Neuron (in vitro differentiated cells): Measurements from ENCODE around the gene EPS8L2.

ENCODE experiments used
- H2AFZ ChIP-seq: one replicate; pipeline ENCODE4 v1.6.1; 2013; ENCODE audit warnings: low read depth, mild to moderate bottlenecking, inconsistent platforms, low read length, moderate library complexity
- H3K27me3 ChIP-seq: one replicate; pipeline ENCODE4 v1.6.1; 2013; ENCODE audit warnings: low read length; ENCODE audit not compliant: insufficient read depth
- H3K36me3 ChIP-seq: one replicate; pipeline ENCODE4 v1.6.1; 2013; ENCODE audit warnings: low read length; ENCODE audit not compliant: insufficient read depth
- H3K4me1 ChIP-seq: one replicate; pipeline ENCODE4 v1.6.1; 2013; ENCODE audit warnings: low read length; ENCODE audit not compliant: insufficient read depth
- H3K4me3 ChIP-seq: 2 replicates; pipeline ENCODE4 v1.5.1; 2013; ENCODE audit warnings: mild to moderate bottlenecking, low read length, moderate library complexity
- H3K9me3 ChIP-seq: one replicate; pipeline ENCODE4 v1.6.1; 2013; ENCODE audit warnings: low read length

Gene EPS8L2

GRCh38 chr11:693415-693831 lies 12.6 kb upstream of the EPS8L2 start:
- Histone ChIP-seq H3K36me3 (peaks cover 22% of the 10 kb centered on the region), H3K4me1 (peaks cover 24% of the 10 kb centered on the region), H3K27me3 (no peaks in the 10 kb centered on the region), H3K9me3 (no peaks in the 10 kb centered on the region), H2AFZ (no peak overlapping the region), H3K4me3 (peak overlapping the region; percentile 68)

- H3K4me3 ChIP-seq = peak overlapping the region; percentile 68
- H3K4me1 ChIP-seq = peaks cover 24% of the 10 kb centered on the region
- no peaks in the 10 kb centered on the region for H3K9me3 ChIP-seq
- no peaks in the 10 kb centered on the region for H3K27me3 ChIP-seq
- H2AFZ ChIP-seq = no peak overlapping the region
- peaks cover 21% of the 10 kb centered on the region for H3K36me3 ChIP-seq
These were observed 12.0 kb upstream of the EPS8L2 start for GRCh38 chr11:693887-694562.

GRCh38 chr11:694563-695287 lies 11.3 kb upstream of the EPS8L2 start, which contains the start of gene DEAF1:
TSS of gene DEAF1 (minus strand) at chr11:695222. CDS start at chr11:695047, 175 bp downstream.
- no peaks in the 10 kb centered on the region for H3K27me3 ChIP-seq
- no peaks in the 10 kb centered on the region for H3K9me3 ChIP-seq
- peak within 1 kb of the TSS; percentile 68 for H3K4me3 ChIP-seq
- H3K4me1 ChIP-seq = peaks cover 24% of the 10 kb centered on the region
- H3K36me3 ChIP-seq = peaks cover 17% of the 10 kb centered on the region
- H2AFZ ChIP-seq = peak within 1 kb of the TSS; percentile 84

- Histone ChIP-seq H3K4me1 (peaks cover 24% of the 10 kb centered on the region), H3K27me3 (no peaks in the 10 kb centered on the region), H3K9me3 (no peaks in the 10 kb centered on the region), H2AFZ (peak overlapping the region; percentile 84), H3K4me3 (peak overlapping the region; percentile 68), H3K36me3 (peaks cover 17% of the 10 kb centered on the region)
These were observed 10.8 kb upstream of the EPS8L2 start for GRCh38 chr11:695288-695537.

GRCh38 chr11:695538-696248 lies 10.3 kb upstream of the EPS8L2 start, which contains the start of gene TMEM80:
TSS of gene TMEM80 (plus strand) at chr11:695816. CDS start at chr11:695828, 12 bp downstream.
- no peaks in the 10 kb centered on the region for H3K9me3 ChIP-seq
- H2AFZ ChIP-seq = peak within 1 kb of the TSS; percentile 84
- peaks cover 18% of the 10 kb centered on the region for H3K36me3 ChIP-seq
- peaks cover 24% of the 10 kb centered on the region for H3K4me1 ChIP-seq
- no peaks in the 10 kb centered on the region for H3K27me3 ChIP-seq
- peak within 1 kb of the TSS; percentile 68 for H3K4me3 ChIP-seq

- peaks cover 24% of the 10 kb centered on the region for H3K4me1 ChIP-seq
- no peaks in the 10 kb centered on the region for H3K9me3 ChIP-seq
- no peak overlapping the region for H3K4me3 ChIP-seq
- no peak overlapping the region for H2AFZ ChIP-seq
- no peaks in the 10 kb centered on the region for H3K27me3 ChIP-seq
- H3K36me3 ChIP-seq = peaks cover 18% of the 10 kb centered on the region
These were observed 9.0 kb upstream of the EPS8L2 start for GRCh38 chr11:696955-697491.

- Histone ChIP-seq H3K4me3 (no peak overlapping the region), H3K9me3 (no peaks in the 10 kb centered on the region), H3K27me3 (no peaks in the 10 kb centered on the region), H2AFZ (no peak overlapping the region), H3K4me1 (peaks cover 24% of the 10 kb centered on the region), H3K36me3 (peaks cover 19% of the 10 kb centered on the region)
These were observed 8.2 kb upstream of the EPS8L2 start for GRCh38 chr11:697811-698311.

GRCh38 chr11:698493-699115 lies 7.4 kb upstream of the EPS8L2 start:
- Histone ChIP-seq H3K4me1 (peaks cover 17% of the 10 kb centered on the region), H3K36me3 (peaks cover 22% of the 10 kb centered on the region), H3K27me3 (no peaks in the 10 kb centered on the region)

GRCh38 chr11:699116-699508 lies 6.9 kb upstream of the EPS8L2 start:
- Histone ChIP-seq H3K4me3 (no peak overlapping the region), H3K36me3 (peaks cover 23% of the 10 kb centered on the region), H3K4me1 (peaks cover 12% of the 10 kb centered on the region), H3K9me3 (no peaks in the 10 kb centered on the region), H2AFZ (no peak overlapping the region), H3K27me3 (no peaks in the 10 kb centered on the region)

More at GRCh38 chr11:698493-699115, 7.4 kb upstream of the EPS8L2 start:
- no peak overlapping the region for H2AFZ ChIP-seq
- H3K9me3 ChIP-seq = no peaks in the 10 kb centered on the region
- no peak overlapping the region for H3K4me3 ChIP-seq

- peaks cover 7% of the 10 kb centered on the region for H3K4me1 ChIP-seq
- H3K36me3 ChIP-seq = peaks cover 23% of the 10 kb centered on the region
- no peak overlapping the region for H2AFZ ChIP-seq
- H3K27me3 ChIP-seq = no peaks in the 10 kb centered on the region
- no peak overlapping the region for H3K4me3 ChIP-seq
- H3K9me3 ChIP-seq = no peaks in the 10 kb centered on the region
These were observed 6.3 kb upstream of the EPS8L2 start for GRCh38 chr11:699753-700152.

GRCh38 chr11:701741-702461 lies 4.1 kb upstream of the EPS8L2 start:
- no peak overlapping the region for H3K4me3 ChIP-seq
- H3K36me3 ChIP-seq = peaks cover 23% of the 10 kb centered on the region
- H3K9me3 ChIP-seq = no peaks in the 10 kb centered on the region
- no peak overlapping the region for H2AFZ ChIP-seq
- no peaks in the 10 kb centered on the region for H3K27me3 ChIP-seq
- H3K4me1 ChIP-seq = peaks cover 8% of the 10 kb centered on the region
